HEK293 (cell line): Measurements from ENCODE around the gene CDH23.

ENCODE experiments used
- BCL11B ChIP-seq: fragments of 450-650 bp; formaldehyde crosslinking; IDR thresholded peaks from 2 replicates; pipeline ENCODE4 v1.5.1; 2016; ENCODE audit warnings: low read depth, missing biosample characterization, missing genetic modification characterization
- FEZF1 ChIP-seq: fragments of 450-650 bp; formaldehyde crosslinking; IDR thresholded peaks from 2 replicates; pipeline ENCODE4 v1.5.1; 2016; ENCODE audit warnings: missing biosample characterization, missing genetic modification characterization
- GFI1B ChIP-seq: fragments of 450-650 bp; formaldehyde crosslinking; IDR thresholded peaks from 2 replicates; pipeline ENCODE4 v1.5.1; 2016; ENCODE audit warnings: missing biosample characterization, missing genetic modification characterization
- HIC1 ChIP-seq: fragments of 450-650 bp; formaldehyde crosslinking; IDR thresholded peaks from 2 replicates; pipeline ENCODE4 v1.5.1; 2016; ENCODE audit warnings: missing biosample characterization, missing genetic modification characterization
- OSR2 ChIP-seq: fragments of 450-650 bp; formaldehyde crosslinking; IDR thresholded peaks from 2 replicates; pipeline ENCODE4 v1.5.1; 2016; ENCODE audit warnings: missing biosample characterization, missing genetic modification characterization
- PRDM1 ChIP-seq: fragments of 450-650 bp; formaldehyde crosslinking; IDR thresholded peaks from 2 replicates; pipeline ENCODE4; 2016; ENCODE audit warnings: missing biosample characterization, missing genetic modification characterization
- REST ChIP-seq: fragments of 450-650 bp; formaldehyde crosslinking; IDR thresholded peaks from 2 replicates; pipeline ENCODE4 v1.5.1; 2016; ENCODE audit warnings: missing biosample characterization, missing genetic modification characterization
- SCRT2 ChIP-seq: fragments of 450-650 bp; formaldehyde crosslinking; IDR thresholded peaks from 2 replicates; pipeline ENCODE4 v1.5.1; 2016; ENCODE audit warnings: missing biosample characterization, missing genetic modification characterization
- ZBTB1 ChIP-seq: fragments of 450-650 bp; formaldehyde crosslinking; IDR thresholded peaks from 2 replicates; pipeline ENCODE4 v1.5.1; 2016; ENCODE audit warnings: missing biosample characterization, missing genetic modification characterization
- ZBTB48 ChIP-seq: fragments of 450-650 bp; formaldehyde crosslinking; IDR thresholded peaks from 2 replicates; pipeline ENCODE4 v1.5.1; 2016; ENCODE audit warnings: missing biosample characterization, missing genetic modification characterization
- ZBTB7A ChIP-seq: fragments of 450-650 bp; formaldehyde crosslinking; IDR thresholded peaks from 2 replicates; pipeline ENCODE4 v1.5.1; 2016; ENCODE audit warnings: low read depth, missing biosample characterization, missing genetic modification characterization
- ZNF112 ChIP-seq: fragments of 450-650 bp; formaldehyde crosslinking; IDR thresholded peaks from 2 replicates; pipeline ENCODE4 v1.5.0; 2017; ENCODE audit warnings: missing biosample characterization, missing genetic modification characterization
- ZNF23 ChIP-seq: fragments of 450-650 bp; formaldehyde crosslinking; IDR thresholded peaks from 2 replicates; pipeline ENCODE4 v1.5.1; 2016; ENCODE audit warnings: missing biosample characterization, missing genetic modification characterization, borderline replicate concordance
- ZNF239 ChIP-seq: fragments of 450-650 bp; formaldehyde crosslinking; IDR thresholded peaks from 2 replicates; pipeline ENCODE4 v1.5.1; 2016; ENCODE audit warnings: missing biosample characterization, missing genetic modification characterization
- ZNF274 ChIP-seq, 2 experiments: fragments of 200-500 bp in 1 of 2; fragments of 450-650 bp in 1 of 2; sonication (Bioruptor generic) in 1 of 2; formaldehyde crosslinking in 1 of 2; IDR thresholded peaks; 2 replicates each; pipeline versions ENCODE4 v1.5.1 to v1.6.1; 2014 to 2016; ENCODE audit warnings: borderline replicate concordance in 1 of 2, inconsistent platforms in 1 of 2, low read length in 1 of 2, missing biosample characterization in 1 of 2, missing genetic modification characterization in 1 of 2
- ZNF311 ChIP-seq: fragments of 450-650 bp; formaldehyde crosslinking; IDR thresholded peaks from 2 replicates; pipeline ENCODE4 v1.5.1; 2017; ENCODE audit warnings: missing biosample characterization, missing genetic modification characterization, borderline replicate concordance
- ZNF645 ChIP-seq: fragments of 450-650 bp; formaldehyde crosslinking; IDR thresholded peaks from 2 replicates; pipeline ENCODE4; 2016; ENCODE audit warnings: missing biosample characterization, missing genetic modification characterization
- ZNF654 ChIP-seq: fragments of 450-650 bp; formaldehyde crosslinking; IDR thresholded peaks from 2 replicates; pipeline ENCODE4 v1.5.1; 2016; ENCODE audit warnings: low read depth, missing biosample characterization, missing genetic modification characterization
- ZNF664 ChIP-seq: fragments of 450-650 bp; formaldehyde crosslinking; IDR thresholded peaks from 2 replicates; pipeline ENCODE4 v1.5.1; 2016; ENCODE audit warnings: missing biosample characterization, missing genetic modification characterization
- ZNF677 ChIP-seq: fragments of 450-650 bp; IDR thresholded peaks from 2 replicates; pipeline ENCODE4 v1.5.0; 2018; ENCODE audit warnings: missing biosample characterization, mild to moderate bottlenecking, missing genetic modification characterization, moderate library complexity
- ZNF747 ChIP-seq: fragments of 450-650 bp; formaldehyde crosslinking; IDR thresholded peaks from 2 replicates; pipeline ENCODE4 v1.5.1; 2016; ENCODE audit warnings: missing biosample characterization, missing genetic modification characterization
- ZNF76 ChIP-seq: fragments of 450-650 bp; formaldehyde crosslinking; IDR thresholded peaks from 2 replicates; pipeline ENCODE4; 2016; ENCODE audit warnings: low read depth, missing biosample characterization, missing genetic modification characterization, borderline replicate concordance
- ZSCAN4 ChIP-seq: fragments of 450-650 bp; formaldehyde crosslinking; IDR thresholded peaks from 2 replicates; pipeline ENCODE4 v1.5.1; 2017; ENCODE audit warnings: missing biosample characterization, missing genetic modification characterization
- TF ChIP-seq, protein P1 (sequence below): IDR thresholded peaks from 2 replicates; pipeline ENCODE4 v1.6.1; 2011; ENCODE audit warnings: mild to moderate bottlenecking, low read depth, low read length, borderline replicate concordance
- TF ChIP-seq, protein P2 (sequence below): fragments of 450-650 bp; formaldehyde crosslinking; optimal IDR thresholded peaks from 2 replicates; pipeline ENCODE3; 2016; ENCODE audit warnings: missing biosample characterization, mild to moderate bottlenecking, missing genetic modification characterization
- TF ChIP-seq, protein P3 (sequence below): fragments of 450-650 bp; formaldehyde crosslinking; IDR thresholded peaks from 2 replicates; pipeline ENCODE4 v1.5.1; 2016; ENCODE audit warnings: missing biosample characterization, missing genetic modification characterization

CDH23 gene

GRCh38 chr10:71850743-71851464 is 454.2 kb downstream of the CDH23 start, which contains the start of gene PSAP (continued):
- TF ChIP-seq REST: peak; percentile 30; the same call in 1 of the 2 replicates
- no peak for TF ChIP-seq ZSCAN4 (tag by site-specific recombination)
- no peak for TF ChIP-seq OSR2 (tag by site-specific recombination)
- peak; percentile 80 for TF ChIP-seq HIC1 (tag by site-specific recombination)
- TF ChIP-seq ZNF311 (tag by site-specific recombination): no peak
- TF ChIP-seq ZBTB7A (tag by site-specific recombination): peak; percentile 59
- TF ChIP-seq ZNF23 (tag by site-specific recombination): no peak
- peak; percentile 87 for TF ChIP-seq ZBTB48 (tag by site-specific recombination)
- TF ChIP-seq, protein P1, sequence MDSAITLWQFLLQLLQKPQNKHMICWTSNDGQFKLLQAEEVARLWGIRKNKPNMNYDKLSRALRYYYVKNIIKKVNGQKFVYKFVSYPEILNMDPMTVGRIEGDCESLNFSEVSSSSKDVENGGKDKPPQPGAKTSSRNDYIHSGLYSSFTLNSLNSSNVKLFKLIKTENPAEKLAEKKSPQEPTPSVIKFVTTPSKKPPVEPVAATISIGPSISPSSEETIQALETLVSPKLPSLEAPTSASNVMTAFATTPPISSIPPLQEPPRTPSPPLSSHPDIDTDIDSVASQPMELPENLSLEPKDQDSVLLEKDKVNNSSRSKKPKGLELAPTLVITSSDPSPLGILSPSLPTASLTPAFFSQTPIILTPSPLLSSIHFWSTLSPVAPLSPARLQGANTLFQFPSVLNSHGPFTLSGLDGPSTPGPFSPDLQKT: no peak
- TF ChIP-seq ZNF664 (tag by site-specific recombination): no peak
- no peak for TF ChIP-seq ZBTB1
- TF ChIP-seq FEZF1 (tag by site-specific recombination): no peak
- TF ChIP-seq ZNF76 (tag by site-specific recombination): peak; percentile 48; the same call in 1 of the 2 replicates
- TF ChIP-seq ZNF677: no peak
- no peak for TF ChIP-seq ZNF654 (tag by site-specific recombination)
- peak; percentile 54 for TF ChIP-seq PRDM1 (tag by site-specific recombination)
- no peak for TF ChIP-seq ZNF645 (tag by site-specific recombination)
- TF ChIP-seq, protein P2, sequence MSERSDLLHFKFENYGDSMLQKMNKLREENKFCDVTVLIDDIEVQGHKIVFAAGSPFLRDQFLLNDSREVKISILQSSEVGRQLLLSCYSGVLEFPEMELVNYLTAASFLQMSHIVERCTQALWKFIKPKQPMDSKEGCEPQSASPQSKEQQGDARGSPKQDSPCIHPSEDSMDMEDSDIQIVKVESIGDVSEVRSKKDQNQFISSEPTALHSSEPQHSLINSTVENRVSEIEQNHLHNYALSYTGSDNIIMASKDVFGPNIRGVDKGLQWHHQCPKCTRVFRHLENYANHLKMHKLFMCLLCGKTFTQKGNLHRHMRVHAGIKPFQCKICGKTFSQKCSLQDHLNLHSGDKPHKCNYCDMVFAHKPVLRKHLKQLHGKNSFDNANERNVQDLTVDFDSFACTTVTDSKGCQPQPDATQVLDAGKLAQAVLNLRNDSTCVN: peak; percentile 89
- TF ChIP-seq BCL11B (tag by site-specific recombination): no peak
- TF ChIP-seq SCRT2 (tag by site-specific recombination): peak; percentile 90
- TF ChIP-seq GFI1B: no peak
- TF ChIP-seq, protein P3, sequence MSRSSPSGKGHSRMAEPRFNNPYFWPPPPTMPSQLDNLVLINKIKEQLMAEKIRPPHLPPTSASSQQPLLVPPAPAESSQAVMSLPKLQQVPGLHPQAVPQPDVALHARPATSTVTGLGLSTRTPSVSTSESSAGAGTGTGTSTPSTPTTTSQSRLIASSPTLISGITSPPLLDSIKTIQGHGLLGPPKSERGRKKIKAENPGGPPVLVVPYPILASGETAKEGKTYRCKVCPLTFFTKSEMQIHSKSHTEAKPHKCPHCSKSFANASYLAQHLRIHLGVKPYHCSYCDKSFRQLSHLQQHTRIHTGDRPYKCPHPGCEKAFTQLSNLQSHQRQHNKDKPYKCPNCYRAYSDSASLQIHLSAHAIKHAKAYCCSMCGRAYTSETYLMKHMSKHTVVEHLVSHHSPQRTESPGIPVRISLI (tag by site-specific recombination): no peak
- TF ChIP-seq ZNF747: no peak
- TF ChIP-seq ZNF239: no peak
- TF ChIP-seq ZNF274 (IDR thresholded peaks at IDR 0.05; ENCODE audit: low read length): no peak
- TF ChIP-seq ZNF274 (tag by site-specific recombination; IDR thresholded peaks at IDR 0.05; ENCODE audit: borderline replicate concordance): no peak
- TF ChIP-seq ZNF112 (tag by site-specific recombination): no peak
